OCI-M2 (cell line): Measurements from ENCODE around the gene MTIF3.

ENCODE experiments used
- DNase-seq: peaks from one replicate; lab custom pipeline; 2025; ENCODE audit not compliant: unreplicated experiment; lab: John Stamatoyannopoulos, UW

The MTIF3 gene

GRCh38 chr13:27461940-27462584 lies 11.7 kb upstream of the MTIF3 start:
- DNase-seq = no peak

GRCh38 chr13:27455331-27455855 lies 5.0 kb upstream of the MTIF3 start:
- DNase-seq = no peak

- DNase-seq = no peak
These were observed 632 bp upstream of the MTIF3 start for GRCh38 chr13:27450921-27451471.

GRCh38 chr13:27449081-27449603 lies 1.2 kb downstream of the MTIF3 start:
- DNase-seq = no peak

GRCh38 chr13:27448308-27448707 lies 2.1 kb downstream of the MTIF3 start:
- no peak for DNase-seq

GRCh38 chr13:27446986-27447583 lies 3.3 kb downstream of the MTIF3 start:
- no peak for DNase-seq

- DNase-seq = no peak
These were observed 7.6 kb downstream of the MTIF3 start for GRCh38 chr13:27442797-27443196.

GRCh38 chr13:27442071-27442647 lies 8.2 kb downstream of the MTIF3 start:
- no peak for DNase-seq

GRCh38 chr13:27440408-27440807 lies 10.0 kb downstream of the MTIF3 start:
- no peak for DNase-seq

GRCh38 chr13:27437126-27437525 lies 13.2 kb downstream of the MTIF3 start:
- no peak for DNase-seq

- no peak for DNase-seq
These were observed 17.7 kb downstream of the MTIF3 start for GRCh38 chr13:27432611-27433210.

- DNase-seq = no peak
These were observed 18.2 kb downstream of the MTIF3 start for GRCh38 chr13:27432180-27432579.

- DNase-seq = no peak
These were observed 22.2 kb downstream of the MTIF3 start for GRCh38 chr13:27428160-27428559.

- no peak for DNase-seq
These were observed 22.7 kb downstream of the MTIF3 start for GRCh38 chr13:27427641-27428040.

GRCh38 chr13:27425918-27426630 lies 24.3 kb downstream of the MTIF3 start:
- no peak for DNase-seq

GRCh38 chr13:27425158-27425917 lies 25.0 kb downstream of the MTIF3 start:
- DNase-seq = no peak

- peak; percentile 19 for DNase-seq
These were observed 25.9 kb downstream of the MTIF3 start, which contains the start of gene GTF3A for GRCh38 chr13:27424246-27425157. GTF3A (plus strand) TSS chr13:27424619.

GRCh38 chr13:27423333-27423732 lies 27.0 kb downstream of the MTIF3 start:
- DNase-seq = no peak
